B cell (primary cell): Measurements from ENCODE around the gene NT5M. TPM values are rescaled to one million over a fixed set of nuclear protein-coding genes. Genes with fewer than 3 reads are reported as not detected.

ENCODE experiments used
- ATAC-seq: fragments of 200-7000 bp; cut with Tn5 transposase; one replicate; pipeline ENCODE4 v1.10.0; 2021; ENCODE audit warnings: low read depth, mild to moderate bottlenecking, moderate number of reproducible peaks, moderate library complexity
- CTCF ChIA-PET: fragments of 350-600 bp; sonication (Branson Sonifier 250); formaldehyde crosslinking; loops from one replicate; lab custom pipeline; 2021; ENCODE audit warnings: antibody characterized with exemption, inconsistent platforms; lab: Charles Lee
- POLR2A ChIA-PET: fragments of 350-600 bp; sonication (Branson Sonifier 250); formaldehyde crosslinking; loops from one replicate; lab custom pipeline; 2021; ENCODE audit warnings: antibody characterized with exemption; lab: Charles Lee
- DNase-seq: peaks from one replicate; pipeline ENCODE4 v3.0.0; 2013
- H2AFZ ChIP-seq: 2 replicates; pipeline ENCODE4 v1.6.1; 2012; ENCODE audit warnings: mild to moderate bottlenecking, low read depth, low read length; ENCODE audit not compliant: insufficient read depth, poor library complexity, severe bottlenecking
- H3K27ac ChIP-seq, 2 donors: 1 replicate in 1 of 2; 2 replicates in 1 of 2; pipeline ENCODE4 v1.5.1; 2012 to 2013; ENCODE audit warnings: low read length in 2 of 2, mild to moderate bottlenecking in 2 of 2, moderate library complexity in 1 of 2
- H3K27me3 ChIP-seq, 4 experiments: fragments of 200-600 bp in 1 of 4; sonication (generic) in 1 of 4; replicated peaks in 1 of 4; 1 replicate in 2 of 4; 2 replicates in 2 of 4; pipeline versions ENCODE4 v1.6.1 to v1.7.0; 2013 to 2016; ENCODE audit warnings: low read length in 3 of 4, mild to moderate bottlenecking in 2 of 4, mixed read lengths in 1 of 4, moderate library complexity in 1 of 4; ENCODE audit not compliant: insufficient read depth in 4 of 4, control insufficient read depth in 3 of 4; ENCODE audit errors: control extremely low read depth in 1 of 4
- H3K36me3 ChIP-seq, 2 experiments: replicated peaks in 1 of 2; 1 replicate in 1 of 2; 2 replicates in 1 of 2; pipeline versions ENCODE4 v1.6.1 to v1.7.1; 2013; ENCODE audit warnings: low read length in 1 of 2; ENCODE audit not compliant: insufficient read depth in 2 of 2, control insufficient read depth in 1 of 2; ENCODE audit errors: control extremely low read depth in 1 of 2, extremely low read depth in 1 of 2
- H3K4me1 ChIP-seq, 2 donors: fragments of 200-600 bp in 1 of 2; sonication (generic) in 1 of 2; 1 replicate in 1 of 2; 2 replicates in 1 of 2; pipeline versions ENCODE4 v1.5.1 to v1.6.1; 2013 to 2017; ENCODE audit warnings: low read length in 2 of 2; ENCODE audit not compliant: control insufficient read depth in 2 of 2, insufficient read depth in 2 of 2
- H3K4me2 ChIP-seq: replicated peaks from 2 replicates; pipeline ENCODE3; 2012; ENCODE audit warnings: mild to moderate bottlenecking, low read depth, low read length; ENCODE audit not compliant: poor library complexity, severe bottlenecking
- H3K4me3 ChIP-seq, 5 experiments: fragments of 200-600 bp in 1 of 5; sonication (generic) in 1 of 5; 1 replicate in 3 of 5; 2 replicates in 2 of 5; pipeline versions ENCODE4 v1.5.1 to v1.7.0; 2011 to 2016; ENCODE audit warnings: low read length in 4 of 5, mild to moderate bottlenecking in 4 of 5, low read depth in 2 of 5, control low read depth in 1 of 5, moderate library complexity in 1 of 5; ENCODE audit not compliant: insufficient read depth in 1 of 5; ENCODE audit errors: control extremely low read depth in 1 of 5, extremely low read depth in 1 of 5
- H3K79me2 ChIP-seq: fragments of 200-600 bp; sonication (generic); one replicate; pipeline ENCODE4 v1.6.0; 2016; ENCODE audit warnings: low read length; ENCODE audit not compliant: control insufficient read depth, insufficient read depth
- H3K9ac ChIP-seq: fragments of 200-600 bp; sonication (generic); 2 replicates; pipeline ENCODE4 v1.6.1; 2017; ENCODE audit warnings: mild to moderate bottlenecking, low read length, moderate library complexity
- H3K9me3 ChIP-seq, 3 donors: one replicate each; pipeline versions ENCODE4 v1.6.1 to v1.7.1; 2013; ENCODE audit warnings: low read length in 2 of 3; ENCODE audit not compliant: control insufficient read depth in 2 of 3, insufficient read depth in 1 of 3; ENCODE audit errors: control extremely low read depth in 1 of 3
- H4K20me1 ChIP-seq: 2 replicates; pipeline ENCODE4 v1.6.0; 2012; ENCODE audit warnings: mild to moderate bottlenecking, low read length; ENCODE audit not compliant: insufficient read depth, control insufficient read depth, poor library complexity, severe bottlenecking
- H3K27ac Mint-ChIP-seq: one replicate; pipeline ENCODE4 v1.8.0; 2021; ENCODE audit warnings: mixed read lengths
- H3K27me3 Mint-ChIP-seq: one replicate; pipeline ENCODE4 v1.8.0; 2021; ENCODE audit warnings: mixed read lengths
- H3K4me1 Mint-ChIP-seq: one replicate; pipeline ENCODE4 v1.8.0; 2021; ENCODE audit warnings: mixed read lengths
- H3K4me3 Mint-ChIP-seq: one replicate; pipeline ENCODE4 v1.8.0; 2021; ENCODE audit warnings: mixed read lengths
- H3K9me3 Mint-ChIP-seq: one replicate; pipeline ENCODE4 v1.8.0; 2022; ENCODE audit warnings: mixed read lengths; ENCODE audit not compliant: insufficient read depth
- EZH2 ChIP-seq: IDR thresholded peaks from 2 replicates; pipeline ENCODE4 v1.6.1; 2012; ENCODE audit warnings: borderline replicate concordance, low read depth, mild to moderate bottlenecking, moderate library complexity, low read length; ENCODE audit not compliant: insufficient read depth, poor library complexity, severe bottlenecking
- WGBS: methylation state at CpG from one replicate; pipeline ENCODE4 v1.1.5; 2013; ENCODE audit warnings: missing lambda C conversion rate; ENCODE audit not compliant: insufficient coverage; 5-methylcytosine and 5-hydroxymethylcytosine counted together
- intact Hi-C: fragments of 100-400 bp; cut with micrococcal nuclease; formaldehyde crosslinking; loops from one replicate; pipeline ENCODE4 v1.10.0; 2022
- polyA plus RNA-seq: library from polyadenylated mRNA; depleted of rRNA; stranded (reverse); fragments of >200 nt; gene quantifications from 2 replicates; pipeline ENCODE4 v1.2.3, GENCODE V29; 2012
- total RNA-seq, 2 donors: library from RNA; stranded (reverse); fragments of 120-200 nt in 1 of 2; gene quantifications; 1 replicate in 1 of 2; 2 replicates in 1 of 2; pipeline versions ENCODE4 v1.2.3 to v1.2.4, GENCODE V29; 2013 to 2022
- TF ChIP-seq, protein P1 (sequence below): fragments of 200-600 bp; IDR thresholded peaks from one replicate; pipeline ENCODE4 v1.8.0; 2022; ENCODE audit warnings: antibody characterized with exemption, mild to moderate bottlenecking

NT5M gene
- total and polyA plus RNA-seq, 2 donors (not counting 1 experiment from before 2014, with no cell fraction given), result 0.40 to 0.47 TPM

DNA sequence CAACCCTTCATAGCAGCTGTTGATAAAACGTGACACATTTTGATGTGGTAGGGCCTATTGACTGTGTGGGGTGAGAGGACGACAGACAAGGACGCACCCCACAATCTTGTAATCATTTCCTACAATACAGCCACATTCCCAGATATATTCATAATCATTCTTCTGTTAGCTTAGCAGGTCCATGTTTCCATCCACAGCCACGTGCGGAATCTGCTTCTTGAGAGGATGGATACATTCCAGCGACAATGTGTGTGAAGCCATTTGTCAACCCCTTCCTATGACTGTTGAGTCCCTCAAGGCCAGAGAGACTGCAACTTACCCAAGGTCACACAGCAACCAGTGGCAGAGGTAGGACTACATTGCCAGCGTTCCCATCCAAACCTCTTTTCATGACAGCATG lies 13.5 kb upstream of the NT5M start:
- Mint-ChIP-seq H3K9me3 (no peaks in the 10 kb centered on the region), H3K4me3 (no peak overlapping the region), H3K4me1 (no peaks in the 10 kb centered on the region), H3K27ac (no peak overlapping the region), H3K27me3 (no peaks in the 10 kb centered on the region)
- no peak for TF ChIP-seq EZH2
- TF ChIP-seq, protein P1, sequence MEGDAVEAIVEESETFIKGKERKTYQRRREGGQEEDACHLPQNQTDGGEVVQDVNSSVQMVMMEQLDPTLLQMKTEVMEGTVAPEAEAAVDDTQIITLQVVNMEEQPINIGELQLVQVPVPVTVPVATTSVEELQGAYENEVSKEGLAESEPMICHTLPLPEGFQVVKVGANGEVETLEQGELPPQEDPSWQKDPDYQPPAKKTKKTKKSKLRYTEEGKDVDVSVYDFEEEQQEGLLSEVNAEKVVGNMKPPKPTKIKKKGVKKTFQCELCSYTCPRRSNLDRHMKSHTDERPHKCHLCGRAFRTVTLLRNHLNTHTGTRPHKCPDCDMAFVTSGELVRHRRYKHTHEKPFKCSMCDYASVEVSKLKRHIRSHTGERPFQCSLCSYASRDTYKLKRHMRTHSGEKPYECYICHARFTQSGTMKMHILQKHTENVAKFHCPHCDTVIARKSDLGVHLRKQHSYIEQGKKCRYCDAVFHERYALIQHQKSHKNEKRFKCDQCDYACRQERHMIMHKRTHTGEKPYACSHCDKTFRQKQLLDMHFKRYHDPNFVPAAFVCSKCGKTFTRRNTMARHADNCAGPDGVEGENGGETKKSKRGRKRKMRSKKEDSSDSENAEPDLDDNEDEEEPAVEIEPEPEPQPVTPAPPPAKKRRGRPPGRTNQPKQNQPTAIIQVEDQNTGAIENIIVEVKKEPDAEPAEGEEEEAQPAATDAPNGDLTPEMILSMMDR, result no peak
- H3K4me3 ChIP-seq, result no peak overlapping the region
- no peak overlapping the region for H2AFZ ChIP-seq
- peaks cover 0 to 3% (median 0%) of the 10 kb centered on the region in 3 donors for H3K9me3 ChIP-seq
- ATAC-seq (no peak), DNase-seq (no peak)
- no peak overlapping the region for H3K4me2 ChIP-seq
- no peaks in the 10 kb centered on the region for H4K20me1 ChIP-seq
- no peak overlapping the region for H3K9ac ChIP-seq
- intact Hi-C loops, result no loop called here
- no peaks in the 10 kb centered on the region for H3K36me3 ChIP-seq
- no peak overlapping the region for H3K27ac ChIP-seq
- no peaks in the 10 kb centered on the region for H3K4me1 ChIP-seq
- H3K79me2 ChIP-seq, result no peaks in the 10 kb centered on the region
- no peaks in the 10 kb centered on the region for H3K27me3 ChIP-seq
- 72% methylated on average over 4 of the region's 7 CpGs for WGBS
- ChIA-PET POLR2A (no interaction called here), CTCF (no interaction called here)

DNA sequence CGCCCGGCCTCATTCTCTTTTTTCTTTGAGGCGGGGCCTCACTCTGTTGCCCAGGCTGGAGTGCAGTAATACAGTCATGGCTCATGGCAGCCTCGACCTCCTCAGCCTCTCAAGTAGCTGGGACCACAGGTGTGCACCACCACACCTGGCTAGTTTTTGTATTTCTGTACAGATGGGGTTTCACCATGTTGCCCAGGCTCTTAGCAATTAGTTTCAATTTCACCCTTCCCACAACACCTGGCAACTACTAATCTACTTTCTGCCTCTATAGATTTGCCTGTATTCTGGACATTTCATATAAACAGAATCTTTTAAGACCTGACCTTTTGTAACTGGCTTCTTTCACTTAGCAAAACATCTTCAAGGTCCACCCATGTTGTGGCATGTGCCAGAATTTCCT lies 8.0 kb upstream of the NT5M start:
- Histone ChIP-seq H3K79me2 (no peaks in the 10 kb centered on the region), H4K20me1 (no peaks in the 10 kb centered on the region), H3K4me3 (no peak overlapping the region), H2AFZ (no peak overlapping the region), H3K36me3 (no peaks in the 10 kb centered on the region), H3K9ac (no peak overlapping the region), H3K27ac (no peak overlapping the region), H3K4me1 (peaks cover 0 to 1% of the 10 kb centered on the region in 2 donors), H3K27me3 (peaks cover 0 to under 1% (median 0%) of the 10 kb centered on the region in 4 experiments), H3K4me2 (no peak overlapping the region), H3K9me3 (no peaks in the 10 kb centered on the region)
- ChIA-PET CTCF (no interaction called here), POLR2A (interaction anchor here (1.1 kb wide), 1 partner anchor 15 kb away, joined by 4 read pairs; no protein-coding TSS in a partner anchor)
- Mint-ChIP-seq H3K27ac (no peak overlapping the region), H3K27me3 (no peaks in the 10 kb centered on the region), H3K9me3 (no peaks in the 10 kb centered on the region), H3K4me3 (no peak overlapping the region), H3K4me1 (peaks cover 6% of the 10 kb centered on the region)
- 87% methylated on average over 4 of the region's 4 CpGs for WGBS
- intact Hi-C loops, result no loop called here
- ATAC-seq (no peak), DNase-seq (no peak)
- no peak for TF ChIP-seq EZH2
- TF ChIP-seq, protein P1, result no peak
